Kidney tubule cell (primary cell): ENCODE results near the gene PNPLA6.

Experiments used
- DNase-seq: peaks from one replicate; pipeline ENCODE4 v3.0.0-alpha.2; 2018; ENCODE audit warnings: low spot score

The PNPLA6 gene

DNA sequence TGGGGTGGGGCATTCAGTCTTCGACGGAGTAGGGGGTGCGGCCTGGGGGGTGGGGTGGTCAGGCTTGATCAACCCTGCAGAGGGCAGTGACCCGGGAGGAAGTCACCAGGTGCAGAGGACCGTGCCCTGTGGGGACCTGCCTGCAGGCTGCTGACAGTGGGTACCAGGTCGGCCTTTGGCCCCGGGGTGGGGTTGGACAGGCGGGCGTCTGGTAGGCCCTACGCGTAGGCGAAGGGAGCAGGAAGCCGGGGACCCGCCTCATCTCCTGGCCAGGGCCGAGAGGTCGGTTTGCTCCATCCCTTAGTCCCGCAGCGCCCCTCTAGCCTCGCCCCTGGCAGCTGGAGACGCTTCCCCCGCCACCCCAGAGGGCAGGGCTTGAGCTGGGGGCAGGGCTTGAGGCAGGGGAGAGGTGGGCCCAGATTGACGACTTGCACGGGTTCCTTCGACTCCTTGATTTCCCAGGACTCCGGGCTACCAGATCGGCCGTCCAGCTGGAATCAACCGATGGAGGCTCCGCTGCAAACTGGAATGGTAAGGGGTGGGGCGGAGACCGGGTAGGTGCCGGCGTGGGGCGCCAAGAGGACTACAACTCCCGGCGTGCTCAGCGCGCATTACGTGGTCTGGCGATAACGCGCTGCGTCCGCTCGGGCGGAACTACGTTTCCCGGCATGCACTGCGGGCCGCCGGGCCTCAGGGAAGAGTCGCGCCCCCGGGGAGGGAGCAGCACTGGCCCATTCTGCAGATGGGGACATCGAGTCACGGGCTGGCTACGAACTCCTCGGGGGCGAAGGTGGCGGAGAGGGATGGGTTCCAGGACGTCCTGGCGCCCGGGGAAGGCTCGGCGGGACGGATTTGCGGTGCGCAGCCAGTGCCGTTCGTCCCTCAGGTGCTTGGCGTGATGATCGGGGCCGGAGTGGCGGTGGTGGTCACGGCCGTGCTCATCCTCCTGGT is at the start of gene PNPLA6:
Gene PNPLA6, plus strand, starts transcription at position 671 of the 951 bp plus-strand sequence. Its CDS starts 72 bp downstream, at position 743.
- DNase-seq, result peak; percentile 93

DNA sequence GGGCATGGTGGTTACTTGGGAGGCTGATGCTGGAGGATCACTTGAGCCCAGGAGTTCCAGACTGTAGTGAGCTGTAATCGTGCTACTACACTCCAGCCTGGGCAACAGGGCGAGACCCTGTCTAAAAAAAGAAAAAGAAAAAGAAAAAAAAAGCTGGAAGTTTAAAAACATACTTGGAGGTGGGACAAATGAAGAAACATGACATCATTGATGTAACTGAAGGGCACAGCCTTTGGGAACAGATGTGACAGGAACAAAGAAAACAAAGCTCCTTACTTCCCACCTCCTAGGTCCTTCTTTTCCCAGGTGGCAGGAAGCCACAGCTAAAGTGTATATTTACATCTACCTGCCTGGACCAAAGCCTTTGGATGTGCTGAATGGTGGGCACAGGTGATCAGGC is 48.6 kb upstream of the PNPLA6 start:
- DNase-seq, result no peak

DNA sequence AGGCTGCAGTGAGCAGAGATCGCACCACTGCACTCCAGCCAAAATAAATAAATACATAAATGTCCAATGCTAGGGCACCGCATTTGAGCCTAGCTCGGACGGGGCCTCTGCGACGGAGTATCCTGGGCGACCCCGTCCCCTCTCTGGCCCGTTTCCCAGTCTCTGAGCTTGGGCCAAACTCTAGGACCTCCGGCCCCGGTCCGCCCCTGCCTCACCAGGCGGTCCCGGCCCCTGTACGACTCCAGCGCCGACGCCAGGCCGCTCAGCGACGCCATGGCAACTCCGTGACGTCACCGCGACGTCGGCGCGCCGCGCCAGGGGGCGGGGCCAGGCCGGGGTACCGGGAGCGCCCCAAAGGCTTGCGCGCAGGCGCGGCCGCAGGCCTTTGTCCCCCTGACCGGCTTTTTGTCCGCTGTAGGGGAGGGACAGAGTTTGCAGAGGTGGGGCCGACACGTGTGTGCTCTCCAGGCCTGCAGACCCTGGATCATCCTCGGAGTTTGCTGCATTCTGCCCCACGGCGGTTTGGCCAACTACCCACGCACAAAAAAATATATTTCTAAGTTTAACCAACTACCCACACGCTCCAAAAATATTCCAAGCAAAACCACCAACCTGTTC is 46.7 kb upstream of the PNPLA6 start, which contains the start of gene PEX11G:
Gene PEX11G, minus strand, starts transcription at position 300 of the 618 bp plus-strand sequence. Its CDS starts 25 bp downstream, at position 275.
- DNase-seq, result peak; percentile 86

- DNase-seq, result no peak
These were observed 45.9 kb upstream of the PNPLA6 start for GRCh38 chr19:7489609-7490044.

DNA sequence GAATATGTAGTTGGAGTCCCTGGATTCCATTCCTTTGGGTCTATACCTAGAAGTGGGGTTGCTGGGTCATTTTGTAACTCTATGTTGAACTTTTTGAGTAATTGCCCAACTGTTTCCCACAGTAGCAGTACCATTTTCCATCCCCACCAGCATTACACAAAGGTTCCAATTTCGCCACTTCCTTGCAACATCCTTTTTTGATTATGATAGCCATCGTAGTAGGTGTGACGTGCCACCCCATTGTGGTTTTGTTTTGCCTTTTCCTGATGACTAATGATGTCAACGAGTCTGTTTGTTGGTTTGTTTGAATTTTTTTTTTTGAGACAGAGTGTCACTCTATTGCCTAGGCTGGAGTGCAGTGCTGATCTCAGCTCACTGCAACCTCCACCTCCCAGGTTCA is 43.4 kb upstream of the PNPLA6 start:
- no peak for DNase-seq

GRCh38 chr19:7492558-7492957 is 43.0 kb upstream of the PNPLA6 start:
- no peak for DNase-seq

DNA sequence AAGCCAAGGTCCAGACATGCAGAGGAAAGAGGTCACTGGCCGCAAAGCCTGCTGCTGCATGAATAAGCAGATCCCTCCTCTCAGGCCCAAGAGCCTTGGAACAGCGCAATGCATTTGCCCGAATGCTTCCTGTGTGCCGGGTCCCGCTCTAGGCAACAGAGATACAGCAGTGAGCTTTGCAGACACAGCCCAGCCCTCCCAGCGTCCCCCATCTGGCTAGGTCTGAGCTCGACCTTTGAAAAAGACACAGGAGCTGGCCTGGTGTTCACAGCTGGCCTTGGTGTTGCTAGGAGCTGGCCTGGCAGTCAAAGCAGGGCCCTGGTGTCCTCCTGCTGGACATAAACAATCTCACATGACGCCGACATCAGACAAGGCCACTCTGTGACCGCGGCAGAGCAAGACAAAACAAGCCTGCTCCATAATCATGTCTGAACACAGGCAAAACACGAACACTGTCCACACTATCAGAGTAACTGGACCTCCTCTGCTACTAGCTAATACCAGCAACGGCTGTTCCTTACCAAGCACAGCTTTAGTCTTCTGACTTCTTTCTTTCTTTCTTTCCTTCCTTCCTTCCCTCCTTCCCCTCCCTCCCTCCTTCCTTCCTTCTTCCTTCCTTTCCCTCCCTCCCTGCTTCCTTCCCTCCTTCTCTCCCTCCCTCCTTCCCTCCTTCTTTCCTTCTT is 41.0 kb upstream of the PNPLA6 start:
- peak; percentile 37 for DNase-seq

- DNase-seq, result no peak
These were observed 38.2 kb upstream of the PNPLA6 start for GRCh38 chr19:7497292-7497691.

- DNase-seq, result peak; percentile 67
These were observed 34.6 kb upstream of the PNPLA6 start for GRCh38 chr19:7500811-7501450.

DNA sequence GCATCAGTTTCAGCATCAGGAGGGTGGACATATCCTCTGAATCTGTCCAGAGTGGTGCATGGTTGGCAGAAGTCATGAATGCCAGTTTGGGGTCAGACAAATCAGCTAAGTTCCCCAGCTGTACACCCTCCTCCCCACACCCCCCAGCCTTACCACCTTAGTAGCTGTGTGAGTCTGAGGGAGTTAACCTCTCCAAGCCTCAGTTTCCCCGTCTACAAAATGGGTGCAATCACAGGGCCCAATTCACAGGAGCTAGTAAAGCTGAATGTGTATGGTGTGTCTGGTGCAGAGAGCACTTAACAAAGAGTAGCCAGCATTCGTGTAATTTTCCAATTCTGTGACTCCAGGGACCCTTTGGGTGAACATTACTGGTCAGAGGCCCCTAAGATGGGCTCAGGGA is 33.0 kb upstream of the PNPLA6 start:
- no peak for DNase-seq

- no peak for DNase-seq
These were observed 30.8 kb upstream of the PNPLA6 start for GRCh38 chr19:7504684-7505083.

GRCh38 chr19:7505288-7505681 is 30.2 kb upstream of the PNPLA6 start:
- no peak for DNase-seq

DNA sequence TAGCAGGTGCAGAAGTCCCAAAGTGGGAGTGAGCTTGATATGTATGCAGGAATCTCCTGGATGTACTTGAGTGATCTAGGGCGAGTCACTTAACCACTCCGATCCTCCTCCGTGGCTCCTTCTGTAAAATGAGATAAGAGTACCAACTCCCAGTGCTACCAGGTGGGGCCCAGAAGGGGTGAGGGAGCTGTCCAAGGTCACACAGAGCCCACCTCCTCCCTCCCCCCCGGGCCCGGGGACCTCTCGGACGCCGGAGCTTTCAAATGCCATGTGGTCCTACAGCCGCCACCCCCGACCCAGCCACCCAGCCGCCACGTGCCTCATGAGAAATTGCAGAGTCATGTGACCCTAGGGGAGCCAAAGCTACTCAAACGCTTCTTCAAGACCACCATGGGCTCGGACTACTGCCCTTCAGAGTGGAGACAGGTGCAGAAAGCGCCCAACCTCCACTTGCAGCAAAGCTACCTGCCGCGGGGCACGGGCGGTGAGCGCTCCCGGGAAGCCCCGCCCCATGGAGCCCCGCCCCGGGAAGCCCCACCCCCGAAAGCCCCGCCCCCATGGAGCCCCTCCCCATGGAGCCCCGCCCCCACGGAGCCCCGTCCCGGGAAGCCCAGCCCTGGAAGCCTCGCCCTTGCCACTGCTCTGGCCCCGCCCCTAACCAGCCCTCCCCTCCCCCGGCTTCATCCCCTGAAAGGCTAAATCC is 29.7 kb upstream of the PNPLA6 start:
- peak; percentile 52 for DNase-seq

DNA sequence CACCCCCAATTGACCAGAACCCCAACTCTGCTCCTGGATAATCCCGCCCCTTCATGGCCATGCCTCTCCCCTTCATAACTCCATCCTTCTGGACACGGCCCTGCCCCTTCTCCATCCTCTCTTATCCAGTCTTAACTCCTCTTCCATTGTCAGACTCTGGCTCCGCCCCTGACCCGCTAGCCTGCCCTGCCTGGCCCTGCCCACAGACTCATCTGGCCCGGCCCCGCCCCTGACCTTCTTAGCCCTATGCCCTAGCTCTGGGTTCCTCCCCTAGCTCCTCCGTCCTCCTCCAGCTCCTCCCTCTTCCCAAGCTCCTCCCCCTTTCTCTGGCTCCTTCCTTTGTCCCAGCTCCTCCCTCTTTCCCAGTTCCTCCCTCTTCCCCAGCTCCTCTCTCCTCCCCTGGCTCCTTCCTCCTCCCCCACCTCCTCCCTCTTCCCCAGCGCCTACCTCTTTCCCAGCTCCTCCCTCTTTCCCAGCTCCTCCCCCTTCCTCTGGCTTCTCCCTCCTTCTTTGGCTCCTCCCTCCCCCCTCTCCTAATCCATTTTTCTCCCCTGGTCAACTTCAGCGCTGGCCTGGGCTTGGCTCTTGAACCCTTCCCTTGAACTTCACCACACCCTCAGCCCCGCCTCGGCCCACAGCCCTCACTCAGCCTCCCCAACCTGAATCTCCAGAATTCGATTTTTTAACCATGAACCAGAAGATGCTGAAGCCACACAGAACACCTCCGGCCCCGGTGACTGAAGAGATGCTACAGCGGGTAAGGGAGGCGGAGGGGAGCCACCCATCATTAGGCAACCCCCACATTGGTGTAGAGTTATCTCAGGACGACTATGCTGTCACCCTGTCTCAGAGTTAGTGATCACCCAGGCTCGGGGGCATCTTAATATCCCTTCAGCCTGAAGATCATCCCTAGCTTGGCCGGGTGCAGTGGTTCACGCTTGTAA is 28.9 kb upstream of the PNPLA6 start:
- peak; percentile 84 for DNase-seq

DNA sequence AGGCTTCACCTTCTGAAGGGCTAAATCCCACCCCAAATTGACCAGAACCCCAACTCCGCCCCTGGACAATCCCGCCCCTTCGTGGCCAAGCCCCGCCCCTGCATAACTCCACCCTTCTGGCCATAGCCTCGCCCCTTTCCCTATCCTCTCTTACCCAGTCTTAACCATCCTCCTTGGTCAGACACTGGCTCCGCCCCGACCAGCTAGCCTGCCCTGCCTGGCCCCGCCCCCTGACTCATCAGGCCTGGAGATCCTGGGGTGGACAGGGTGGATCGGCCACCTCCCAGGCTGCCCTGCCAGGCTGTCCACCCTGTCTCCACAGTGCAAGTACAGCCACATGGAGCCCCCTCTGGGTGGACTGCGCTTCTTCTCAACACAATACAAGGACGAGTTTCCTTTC is 27.6 kb upstream of the PNPLA6 start:
- DNase-seq, result peak; percentile 86

DNA sequence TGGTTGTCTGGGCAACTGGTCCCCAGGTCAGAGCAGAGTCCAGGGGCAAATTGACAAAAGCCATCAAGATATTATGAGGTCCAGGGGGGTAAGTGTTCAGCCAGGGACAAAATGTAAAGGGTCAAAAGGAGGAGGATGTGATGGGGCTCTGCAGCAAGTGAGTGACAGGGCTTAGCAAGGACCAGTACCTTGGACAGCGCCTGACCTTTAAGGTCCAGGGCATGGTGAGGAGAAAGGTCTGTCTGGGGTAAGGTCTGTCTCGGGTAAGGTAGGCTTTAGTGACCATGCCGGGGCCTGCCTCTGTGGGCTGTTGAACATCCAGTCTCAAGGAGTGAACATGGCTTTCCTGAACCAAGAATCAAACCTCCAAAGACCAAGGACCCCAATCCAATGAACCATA is 25.9 kb upstream of the PNPLA6 start:
- no peak for DNase-seq

- DNase-seq, result no peak
These were observed 23.1 kb upstream of the PNPLA6 start for GRCh38 chr19:7512400-7512851.

DNA sequence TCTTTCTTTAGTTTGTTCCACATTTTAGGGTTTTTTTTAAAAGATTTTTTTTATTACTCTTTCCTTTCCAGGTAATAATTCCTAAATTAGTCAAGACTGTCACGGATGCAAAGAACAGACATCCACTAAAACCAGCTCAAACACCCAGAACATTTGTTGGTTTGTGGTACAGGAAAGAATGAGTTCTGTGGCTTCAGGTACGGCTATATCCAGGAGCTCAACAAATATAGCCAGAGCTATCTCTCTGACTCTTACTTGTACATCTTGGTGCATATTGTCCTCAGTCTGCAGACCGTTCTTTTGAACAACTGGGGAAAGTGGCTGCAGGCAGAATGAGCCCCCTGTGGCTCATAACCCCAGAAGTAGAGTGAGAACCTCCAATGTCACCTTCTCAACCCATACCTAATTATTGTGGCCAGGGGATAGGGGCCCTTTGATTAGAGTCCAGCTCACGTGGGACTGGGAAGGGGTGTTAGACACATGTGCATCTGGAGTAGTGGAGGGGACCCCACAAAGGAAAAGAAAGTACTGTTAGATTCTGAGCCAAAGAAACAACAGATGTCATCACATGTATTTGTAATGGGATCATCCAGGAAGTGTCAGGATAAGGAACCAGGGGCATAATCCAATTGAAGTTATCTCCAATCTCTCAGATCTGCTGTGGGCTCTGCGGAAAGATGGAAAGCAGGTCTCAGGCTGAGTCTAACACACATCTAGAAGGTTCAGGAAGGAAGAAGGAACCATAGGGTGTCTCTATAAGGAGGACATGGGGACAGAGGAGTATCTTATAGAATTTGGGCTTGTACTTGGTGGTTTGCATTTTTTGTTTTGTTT is 21.5 kb upstream of the PNPLA6 start:
- DNase-seq, result no peak

GRCh38 chr19:7515110-7515644 is 20.3 kb upstream of the PNPLA6 start:
- DNase-seq, result no peak
